Panc1 (cell line): ENCODE results near the gene EFNA1.

Source experiments
- POLR2AphosphoS5 ChIP-seq: IDR thresholded peaks from 2 replicates; pipeline ENCODE4 v1.6.1; 2012; ENCODE audit warnings: mild to moderate bottlenecking, low read depth, low read length, moderate library complexity
- TCF7L2 ChIP-seq: IDR thresholded peaks from 2 replicates; pipeline ENCODE4 v1.6.1; 2011; ENCODE audit warnings: mild to moderate bottlenecking, low read depth, low read length, inconsistent platforms
- TF ChIP-seq, protein P1 (sequence below): fragments of 450-650 bp; IDR thresholded peaks from 2 replicates; pipeline ENCODE4 v1.5.1; 2017; ENCODE audit warnings: mild to moderate bottlenecking
- TF ChIP-seq, protein P2 (sequence below), 2 experiments: IDR thresholded peaks; 2 replicates each; pipeline ENCODE4 v1.6.1; 2011 to 2012; ENCODE audit warnings: low read depth in 2 of 2, control low read depth in 1 of 2, low read length in 1 of 2, mild to moderate bottlenecking in 1 of 2, moderate library complexity in 1 of 2; ENCODE audit not compliant: insufficient read depth in 1 of 2

DNA sequence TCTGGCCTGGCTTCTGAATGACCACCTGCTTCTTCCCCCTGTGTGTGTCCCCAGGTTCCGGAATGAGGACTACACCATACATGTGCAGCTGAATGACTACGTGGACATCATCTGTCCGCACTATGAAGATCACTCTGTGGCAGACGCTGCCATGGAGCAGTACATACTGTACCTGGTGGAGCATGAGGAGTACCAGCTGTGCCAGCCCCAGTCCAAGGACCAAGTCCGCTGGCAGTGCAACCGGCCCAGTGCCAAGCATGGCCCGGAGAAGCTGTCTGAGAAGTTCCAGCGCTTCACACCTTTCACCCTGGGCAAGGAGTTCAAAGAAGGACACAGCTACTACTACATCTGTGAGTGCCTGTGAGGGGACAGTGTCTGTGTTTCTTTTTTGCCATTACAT is 3.6 kb downstream of the EFNA1 start:
- TF ChIP-seq, protein P1, sequence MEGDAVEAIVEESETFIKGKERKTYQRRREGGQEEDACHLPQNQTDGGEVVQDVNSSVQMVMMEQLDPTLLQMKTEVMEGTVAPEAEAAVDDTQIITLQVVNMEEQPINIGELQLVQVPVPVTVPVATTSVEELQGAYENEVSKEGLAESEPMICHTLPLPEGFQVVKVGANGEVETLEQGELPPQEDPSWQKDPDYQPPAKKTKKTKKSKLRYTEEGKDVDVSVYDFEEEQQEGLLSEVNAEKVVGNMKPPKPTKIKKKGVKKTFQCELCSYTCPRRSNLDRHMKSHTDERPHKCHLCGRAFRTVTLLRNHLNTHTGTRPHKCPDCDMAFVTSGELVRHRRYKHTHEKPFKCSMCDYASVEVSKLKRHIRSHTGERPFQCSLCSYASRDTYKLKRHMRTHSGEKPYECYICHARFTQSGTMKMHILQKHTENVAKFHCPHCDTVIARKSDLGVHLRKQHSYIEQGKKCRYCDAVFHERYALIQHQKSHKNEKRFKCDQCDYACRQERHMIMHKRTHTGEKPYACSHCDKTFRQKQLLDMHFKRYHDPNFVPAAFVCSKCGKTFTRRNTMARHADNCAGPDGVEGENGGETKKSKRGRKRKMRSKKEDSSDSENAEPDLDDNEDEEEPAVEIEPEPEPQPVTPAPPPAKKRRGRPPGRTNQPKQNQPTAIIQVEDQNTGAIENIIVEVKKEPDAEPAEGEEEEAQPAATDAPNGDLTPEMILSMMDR = no peak
- TF ChIP-seq POLR2AphosphoS5 = no peak
- TF ChIP-seq TCF7L2 = no peak
- TF ChIP-seq, protein P2, sequence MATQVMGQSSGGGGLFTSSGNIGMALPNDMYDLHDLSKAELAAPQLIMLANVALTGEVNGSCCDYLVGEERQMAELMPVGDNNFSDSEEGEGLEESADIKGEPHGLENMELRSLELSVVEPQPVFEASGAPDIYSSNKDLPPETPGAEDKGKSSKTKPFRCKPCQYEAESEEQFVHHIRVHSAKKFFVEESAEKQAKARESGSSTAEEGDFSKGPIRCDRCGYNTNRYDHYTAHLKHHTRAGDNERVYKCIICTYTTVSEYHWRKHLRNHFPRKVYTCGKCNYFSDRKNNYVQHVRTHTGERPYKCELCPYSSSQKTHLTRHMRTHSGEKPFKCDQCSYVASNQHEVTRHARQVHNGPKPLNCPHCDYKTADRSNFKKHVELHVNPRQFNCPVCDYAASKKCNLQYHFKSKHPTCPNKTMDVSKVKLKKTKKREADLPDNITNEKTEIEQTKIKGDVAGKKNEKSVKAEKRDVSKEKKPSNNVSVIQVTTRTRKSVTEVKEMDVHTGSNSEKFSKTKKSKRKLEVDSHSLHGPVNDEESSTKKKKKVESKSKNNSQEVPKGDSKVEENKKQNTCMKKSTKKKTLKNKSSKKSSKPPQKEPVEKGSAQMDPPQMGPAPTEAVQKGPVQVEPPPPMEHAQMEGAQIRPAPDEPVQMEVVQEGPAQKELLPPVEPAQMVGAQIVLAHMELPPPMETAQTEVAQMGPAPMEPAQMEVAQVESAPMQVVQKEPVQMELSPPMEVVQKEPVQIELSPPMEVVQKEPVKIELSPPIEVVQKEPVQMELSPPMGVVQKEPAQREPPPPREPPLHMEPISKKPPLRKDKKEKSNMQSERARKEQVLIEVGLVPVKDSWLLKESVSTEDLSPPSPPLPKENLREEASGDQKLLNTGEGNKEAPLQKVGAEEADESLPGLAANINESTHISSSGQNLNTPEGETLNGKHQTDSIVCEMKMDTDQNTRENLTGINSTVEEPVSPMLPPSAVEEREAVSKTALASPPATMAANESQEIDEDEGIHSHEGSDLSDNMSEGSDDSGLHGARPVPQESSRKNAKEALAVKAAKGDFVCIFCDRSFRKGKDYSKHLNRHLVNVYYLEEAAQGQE (IDR thresholded peaks at IDR 0.05; ENCODE audit: insufficient read depth in 1 of 2, low read depth in 2 of 2, low read length in 1 of 2) = no peak
